ENCODE results near the gene AGTR1.

DNA sequence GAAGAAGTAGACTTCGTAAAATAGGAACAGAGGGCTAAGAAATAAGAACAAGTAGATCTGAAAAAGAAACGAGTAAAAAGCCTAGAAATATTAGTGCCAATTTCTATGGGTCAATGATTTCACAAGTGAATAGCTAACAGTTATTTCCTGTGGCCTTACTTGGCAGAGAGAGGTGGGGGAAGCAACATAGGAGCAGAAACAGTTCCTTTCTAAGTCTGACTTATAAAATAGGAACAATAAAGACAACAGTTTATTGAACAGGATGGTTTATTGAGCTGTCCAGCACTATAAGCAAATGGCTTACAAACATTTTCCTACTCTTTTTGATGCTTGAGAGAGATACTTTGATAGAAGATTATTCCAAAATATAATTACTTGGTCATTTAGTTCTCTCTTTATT, 37.9 kb downstream of the AGTR1 start:
- TF ChIP-seq, protein P1, sequence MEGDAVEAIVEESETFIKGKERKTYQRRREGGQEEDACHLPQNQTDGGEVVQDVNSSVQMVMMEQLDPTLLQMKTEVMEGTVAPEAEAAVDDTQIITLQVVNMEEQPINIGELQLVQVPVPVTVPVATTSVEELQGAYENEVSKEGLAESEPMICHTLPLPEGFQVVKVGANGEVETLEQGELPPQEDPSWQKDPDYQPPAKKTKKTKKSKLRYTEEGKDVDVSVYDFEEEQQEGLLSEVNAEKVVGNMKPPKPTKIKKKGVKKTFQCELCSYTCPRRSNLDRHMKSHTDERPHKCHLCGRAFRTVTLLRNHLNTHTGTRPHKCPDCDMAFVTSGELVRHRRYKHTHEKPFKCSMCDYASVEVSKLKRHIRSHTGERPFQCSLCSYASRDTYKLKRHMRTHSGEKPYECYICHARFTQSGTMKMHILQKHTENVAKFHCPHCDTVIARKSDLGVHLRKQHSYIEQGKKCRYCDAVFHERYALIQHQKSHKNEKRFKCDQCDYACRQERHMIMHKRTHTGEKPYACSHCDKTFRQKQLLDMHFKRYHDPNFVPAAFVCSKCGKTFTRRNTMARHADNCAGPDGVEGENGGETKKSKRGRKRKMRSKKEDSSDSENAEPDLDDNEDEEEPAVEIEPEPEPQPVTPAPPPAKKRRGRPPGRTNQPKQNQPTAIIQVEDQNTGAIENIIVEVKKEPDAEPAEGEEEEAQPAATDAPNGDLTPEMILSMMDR (IDR thresholded peaks at IDR 0.05) = no peak
- no peak for TF ChIP-seq POLR2A (IDR thresholded peaks at IDR 0.05)
